Heart left ventricle (tissue), 13 donors: ENCODE results near the gene ARPC2.

ENCODE experiments used
- POLR2A ChIP-seq, 2 donors: fragments of 450-650 bp; IDR thresholded peaks; one replicate each; pipeline ENCODE4 v1.6.1; 2017; ENCODE audit warnings: antibody characterized with exemption in 2 of 2, mild to moderate bottlenecking in 2 of 2, moderate library complexity in 2 of 2
- TF ChIP-seq, protein P1 (sequence below), 12 donors: fragments of 200-600 bp; sonication (generic) in 4 of 12; IDR thresholded peaks; one replicate each; pipeline versions ENCODE4 v1.5.0 to v1.8.0; 2018 to 2022; ENCODE audit warnings: antibody characterized with exemption in 12 of 12, mild to moderate bottlenecking in 5 of 12
- donor health status: ischemic (EF 13 %, LVEDD 7.1; RV severe dilation, severe dysfunction).
- donor health status: DM: no; HTN: yes; CAD: no.
- donor health status: DM: no; HTN: no; CAD: no.
- donor health status: ischemic (EF 25% LVEDD 6.9; RV normal size, moderate dysfunction).
- donor health status: ischemic (EF 25% LVEDD 5.7; RV mildly dilated, moderate dysfunction).
- donor health status: ischemic (EF 35%, LVEDD 5.7; RV mildly dilated, moderate dysfunction).
- donor health status: nonischemic (EF 11% LVEDD 7.7; RV severe dilation, severe dysfunction).
- donor health status: DM: yes; HTN: yes; CAD: no.
- donor health status: PGD.
- donor health status: ischemic (EF 29% LVEDD 5.4; RV normal size, mild dysfunction).
- donor health status: nonischemic (EF 23%, LVEDD 6.1; RV moderate dilation, normal function).

GRCh38 chr2:218244204-218244603 lies 27.2 kb downstream of the ARPC2 start:
- no peak for TF ChIP-seq POLR2A (IDR thresholded peaks at IDR 0.05)
- TF ChIP-seq, protein P1, sequence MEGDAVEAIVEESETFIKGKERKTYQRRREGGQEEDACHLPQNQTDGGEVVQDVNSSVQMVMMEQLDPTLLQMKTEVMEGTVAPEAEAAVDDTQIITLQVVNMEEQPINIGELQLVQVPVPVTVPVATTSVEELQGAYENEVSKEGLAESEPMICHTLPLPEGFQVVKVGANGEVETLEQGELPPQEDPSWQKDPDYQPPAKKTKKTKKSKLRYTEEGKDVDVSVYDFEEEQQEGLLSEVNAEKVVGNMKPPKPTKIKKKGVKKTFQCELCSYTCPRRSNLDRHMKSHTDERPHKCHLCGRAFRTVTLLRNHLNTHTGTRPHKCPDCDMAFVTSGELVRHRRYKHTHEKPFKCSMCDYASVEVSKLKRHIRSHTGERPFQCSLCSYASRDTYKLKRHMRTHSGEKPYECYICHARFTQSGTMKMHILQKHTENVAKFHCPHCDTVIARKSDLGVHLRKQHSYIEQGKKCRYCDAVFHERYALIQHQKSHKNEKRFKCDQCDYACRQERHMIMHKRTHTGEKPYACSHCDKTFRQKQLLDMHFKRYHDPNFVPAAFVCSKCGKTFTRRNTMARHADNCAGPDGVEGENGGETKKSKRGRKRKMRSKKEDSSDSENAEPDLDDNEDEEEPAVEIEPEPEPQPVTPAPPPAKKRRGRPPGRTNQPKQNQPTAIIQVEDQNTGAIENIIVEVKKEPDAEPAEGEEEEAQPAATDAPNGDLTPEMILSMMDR (IDR thresholded peaks at IDR 0.05) = no peak
